ENCODE results near the gene PSMB2. TPM values are rescaled to one million over a fixed set of nuclear protein-coding genes. Genes with fewer than 3 reads are reported as not detected.

The PSMB2 gene
- total RNA-seq, 1 donor from 2014 or later: 18.2 TPM

GRCh38 chr1:35556484-35557117 lies 84.7 kb downstream of the PSMB2 start:
- no peak for DNase-seq (ENCODE audit: low read depth in 2 of 2)

GRCh38 chr1:35555601-35556477 lies 85.5 kb downstream of the PSMB2 start:
- no peak for DNase-seq (ENCODE audit: low read depth in 2 of 2)

GRCh38 chr1:35555212-35555584 lies 86.1 kb downstream of the PSMB2 start:
- DNase-seq (ENCODE audit: low read depth in 2 of 2): no peak

GRCh38 chr1:35554266-35555211 lies 86.8 kb downstream of the PSMB2 start:
- DNase-seq (ENCODE audit: low read depth in 2 of 2): peak in 1 of 2 donors; percentile 57

- no peak for DNase-seq (ENCODE audit: low read depth in 2 of 2)
These were observed 87.5 kb downstream of the PSMB2 start for GRCh38 chr1:35553851-35554250.

Other genes starting within 250 kb of the PSMB2 start
- 24.1 and 42.5 TPM in 2 replicates for gene KIAA0319L, start 84.1 kb downstream of the PSMB2 start, total RNA-seq
- gene NCDN, start 83.7 kb downstream of the PSMB2 start, total RNA-seq: 7.7 and 13.0 TPM in 2 replicates
- gene TFAP2E, start 68.2 kb downstream of the PSMB2 start, total RNA-seq: 0.13 TPM in 2 replicates
- gene C1orf216, start 77.4 kb upstream of the PSMB2 start, total RNA-seq: 12.6 and 22.0 TPM in 2 replicates
- 7.1 and 16.3 TPM in 2 replicates for gene CLSPN, start 128.5 kb upstream of the PSMB2 start, total RNA-seq
- gene AGO4, start 166.5 kb upstream of the PSMB2 start, total RNA-seq: 28.0 and 42.9 TPM in 2 replicates
- gene AGO1, start 241.7 kb upstream of the PSMB2 start, total RNA-seq: 9.2 and 12.5 TPM in 2 replicates